AG04450 (cell line): ENCODE measurements around the gene BMS1. TPM values are rescaled to one million over a fixed set of nuclear protein-coding genes. Genes with fewer than 3 reads are reported as not detected.

Experiments
- CTCF ChIA-PET: fragments of 300-600, 350-600 bp; formaldehyde crosslinking; extraction: SDS; loops from one replicate; lab custom pipeline; 2022; ENCODE audit warnings: antibody characterized with exemption, inconsistent platforms; lab: Charles Lee
- POLR2A ChIA-PET: fragments of 350-600 bp; formaldehyde crosslinking; extraction: SDS; loops from one replicate; lab custom pipeline; 2021; ENCODE audit warnings: antibody characterized with exemption, inconsistent platforms; lab: Yijun Ruan, JAX
- DNase-seq: peaks from one replicate; pipeline ENCODE4 v3.0.0-alpha.2; 2011; ENCODE audit warnings: low read depth, low spot score
- H3K27ac ChIP-seq: one replicate; pipeline ENCODE4 v1.5.1; 2012; ENCODE audit warnings: low read depth, low read length, control low read depth
- H3K27me3 ChIP-seq: one replicate; pipeline ENCODE4 v1.6.0; 2012; ENCODE audit warnings: low read length; ENCODE audit not compliant: control insufficient read depth, insufficient read depth
- H3K4me3 ChIP-seq: 2 replicates; pipeline ENCODE4 v1.5.1; 2011; ENCODE audit warnings: mild to moderate bottlenecking, low read depth, low read length, control low read depth
- H3K9me3 ChIP-seq: 2 replicates; pipeline ENCODE4 v1.5.1; 2012; ENCODE audit warnings: low read length; ENCODE audit not compliant: control insufficient read depth, insufficient read depth
- polyA plus RNA-seq: library from polyadenylated mRNA; depleted of rRNA; stranded (reverse); fragments of >200 nt; gene quantifications from 2 replicates; pipeline ENCODE4 v1.2.3, GENCODE V29; 2011; rRNA removed
- small RNA-seq: library from RNA; depleted of rRNA; stranded (forward); fragments of <200 nt; gene quantifications from one replicate; pipeline ENCODE3, GENCODE V24; 2012; ENCODE audit warnings: low read depth; ENCODE audit not compliant: insufficient read length
- TF ChIP-seq, protein P1 (sequence below): IDR thresholded peaks from 2 replicates; pipeline ENCODE4 v1.5.1; 2011; ENCODE audit warnings: low read depth, low read length, control low read depth, inconsistent platforms

BMS1 gene
- polyA plus RNA-seq, 1 experiment = 7.4 TPM

DNA sequence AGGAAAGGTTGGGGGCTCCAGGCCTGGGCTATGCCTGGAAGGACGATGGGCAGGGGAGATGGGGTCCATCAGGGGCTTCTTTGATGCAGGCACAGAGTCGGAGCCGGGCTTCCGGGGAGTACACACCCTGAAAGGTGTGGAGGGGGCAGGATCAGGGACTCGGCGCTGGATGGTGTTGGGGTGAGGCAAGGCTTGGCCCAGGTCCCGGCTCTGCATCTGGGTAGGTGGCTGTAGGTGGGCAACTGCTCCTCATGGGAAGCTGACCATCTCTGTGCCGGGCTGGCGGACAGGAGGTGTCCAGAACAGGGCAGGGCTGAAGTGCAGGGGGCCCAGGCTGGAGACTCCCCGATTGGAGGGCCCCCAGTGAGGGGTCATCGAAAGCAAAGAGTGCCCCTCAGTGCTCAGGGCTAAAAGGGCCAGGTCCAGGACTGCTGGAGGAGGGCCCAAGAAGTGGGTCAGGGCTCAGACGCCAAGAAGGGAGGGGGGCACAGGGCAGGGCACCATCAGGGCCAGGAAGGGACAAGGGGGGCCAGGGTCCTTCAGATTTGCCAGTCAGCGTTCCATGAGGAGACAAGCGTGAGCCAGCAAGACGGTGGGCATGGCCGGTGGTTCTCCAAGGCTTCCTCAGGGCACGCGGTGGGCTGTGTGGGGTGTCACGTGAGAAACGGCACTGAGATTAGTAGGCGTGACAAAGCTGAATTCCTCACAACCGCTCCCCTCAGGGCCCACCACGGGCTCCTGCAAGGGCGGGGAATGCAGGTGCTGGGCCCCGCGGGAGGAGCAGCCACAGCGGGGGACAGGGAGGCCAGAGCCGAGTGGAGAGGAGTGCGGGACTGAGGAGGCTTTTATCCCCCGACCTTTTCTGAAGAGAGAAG is 97.0 kb downstream of the BMS1 start:
- Histone ChIP-seq H3K27me3 (no peaks in the 10 kb centered on the region), H3K4me3 (no peak overlapping the region), H3K9me3 (peaks cover 12% of the 10 kb centered on the region; the same call in 1 of the 2 replicates), H3K27ac (no peak overlapping the region)
- TF ChIP-seq, protein P1, sequence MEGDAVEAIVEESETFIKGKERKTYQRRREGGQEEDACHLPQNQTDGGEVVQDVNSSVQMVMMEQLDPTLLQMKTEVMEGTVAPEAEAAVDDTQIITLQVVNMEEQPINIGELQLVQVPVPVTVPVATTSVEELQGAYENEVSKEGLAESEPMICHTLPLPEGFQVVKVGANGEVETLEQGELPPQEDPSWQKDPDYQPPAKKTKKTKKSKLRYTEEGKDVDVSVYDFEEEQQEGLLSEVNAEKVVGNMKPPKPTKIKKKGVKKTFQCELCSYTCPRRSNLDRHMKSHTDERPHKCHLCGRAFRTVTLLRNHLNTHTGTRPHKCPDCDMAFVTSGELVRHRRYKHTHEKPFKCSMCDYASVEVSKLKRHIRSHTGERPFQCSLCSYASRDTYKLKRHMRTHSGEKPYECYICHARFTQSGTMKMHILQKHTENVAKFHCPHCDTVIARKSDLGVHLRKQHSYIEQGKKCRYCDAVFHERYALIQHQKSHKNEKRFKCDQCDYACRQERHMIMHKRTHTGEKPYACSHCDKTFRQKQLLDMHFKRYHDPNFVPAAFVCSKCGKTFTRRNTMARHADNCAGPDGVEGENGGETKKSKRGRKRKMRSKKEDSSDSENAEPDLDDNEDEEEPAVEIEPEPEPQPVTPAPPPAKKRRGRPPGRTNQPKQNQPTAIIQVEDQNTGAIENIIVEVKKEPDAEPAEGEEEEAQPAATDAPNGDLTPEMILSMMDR = no peak
- DNase-seq = no peak
- ChIA-PET CTCF (no interaction called here), POLR2A (no interaction called here)

DNA sequence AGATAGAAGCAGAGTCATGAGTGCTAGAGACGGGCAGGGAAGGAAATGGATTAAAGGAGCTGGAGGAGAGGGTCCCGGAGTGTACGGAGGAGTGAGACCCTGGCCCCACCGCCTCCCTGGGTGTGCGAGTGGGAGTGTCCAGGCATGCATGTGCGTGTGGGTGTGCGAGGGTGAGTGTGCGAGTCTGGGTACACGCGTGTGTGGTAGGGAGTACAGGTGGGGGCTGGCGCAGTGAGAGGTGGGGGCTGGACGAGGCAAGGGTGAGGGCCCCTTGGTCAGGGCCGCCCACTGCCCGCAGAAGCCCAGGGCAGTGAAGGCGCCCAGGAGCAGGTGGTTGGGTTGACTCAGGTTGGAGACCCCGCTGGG is 97.6 kb downstream of the BMS1 start:
- Histone ChIP-seq H3K9me3 (peaks cover 12% of the 10 kb centered on the region; the same call in 1 of the 2 replicates), H3K27ac (no peak overlapping the region), H3K4me3 (no peak overlapping the region), H3K27me3 (no peaks in the 10 kb centered on the region)
- ChIA-PET CTCF (no interaction called here), POLR2A (no interaction called here)
- TF ChIP-seq, protein P1 = no peak
- no peak for DNase-seq

DNA sequence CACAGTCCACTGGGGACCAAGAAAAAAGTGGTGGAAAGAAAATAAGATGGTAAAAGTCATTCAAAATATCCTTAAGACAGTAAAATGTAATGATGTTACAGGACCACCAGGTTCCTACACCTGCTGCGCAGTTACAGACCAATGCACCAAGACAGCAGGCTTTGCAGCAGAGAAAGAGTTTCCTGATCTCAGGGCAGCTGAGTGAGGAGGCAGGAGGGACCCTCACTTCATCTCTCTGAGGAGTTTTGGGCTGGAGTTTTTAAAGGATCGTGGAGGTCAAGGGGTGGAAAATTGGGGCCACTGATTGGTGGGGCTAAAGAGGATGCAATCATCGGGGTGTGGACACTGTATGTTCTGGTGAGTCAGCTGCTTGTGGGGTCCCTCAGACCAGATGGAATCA is 100.0 kb downstream of the BMS1 start:
- TF ChIP-seq, protein P1 = no peak
- CTCF ChIA-PET = no interaction called here
- no peak overlapping the region for H3K27ac ChIP-seq
- no peak for DNase-seq
- H3K9me3 ChIP-seq = peaks cover 12% of the 10 kb centered on the region; the same call in 1 of the 2 replicates
- POLR2A ChIA-PET = no interaction called here
- no peaks in the 10 kb centered on the region for H3K27me3 ChIP-seq
- H3K4me3 ChIP-seq = no peak overlapping the region

Small RNA genes within 50 kb of the gene (small RNA-seq; reads per million reads assigned to genes)
- not detected for gene RNU6-885P

Other genes starting within 250 kb of the BMS1 start
- gene ZNF33B, start 144.2 kb upstream of the BMS1 start, polyA plus RNA-seq = 5.6 and 6.1 TPM in 2 replicates